GM12878 (cell line): Measurements from ENCODE around the gene PHPT1. TPM values are rescaled to one million over a fixed set of nuclear protein-coding genes. Genes with fewer than 3 reads are reported as not detected.

Experiments
- ATAC-seq: fragments of 200-7000 bp; cut with Tn5 transposase; 3 replicates; pipeline ENCODE4 v1.9.1; 2020; ENCODE audit warnings: mild to moderate bottlenecking, moderate library complexity
- BruUV-seq: library from RNA; stranded (reverse); fragments of 400-500 nt; replicated peaks from 2 replicates; lab custom pipeline; 2021; lab: Mats Ljungman, UMichigan
- CTCF ChIA-PET: fragments of 300-600 bp; sonication (Branson Sonifier 250); formaldehyde crosslinking; extraction: SDS; loops from one replicate; lab custom pipeline; 2021; ENCODE audit warnings: inconsistent platforms; lab: Yijun Ruan, JAX
- POLR2A ChIA-PET: fragments of 350-600 bp; formaldehyde crosslinking; extraction: SDS; loops from one replicate; lab custom pipeline; 2021; ENCODE audit warnings: inconsistent platforms; lab: Charles Lee
- RAD21 ChIA-PET: fragments of 300-600 bp; sonication (Branson Sonifier 250); formaldehyde crosslinking; loops from one replicate; lab custom pipeline; 2023; ENCODE audit warnings: antibody characterized with exemption; ENCODE audit not compliant: unreplicated experiment; lab: Charles Lee
- SMC1A ChIA-PET: fragments of 300-600 bp; sonication (Branson Sonifier 250); formaldehyde crosslinking; loops from one replicate; lab custom pipeline; 2023; ENCODE audit not compliant: unreplicated experiment, uncharacterized antibody; lab: Charles Lee
- DNase-seq: peaks from one replicate; pipeline ENCODE4 v3.0.0-alpha.2; 2011; ENCODE audit warnings: low read depth, low spot score
- FAIRE-seq: peaks from 3 replicates; lab custom pipeline; 2011; peaks lifted over from hg19 to GRCh38; lab: Jason Lieb, UNC
- H2AFZ ChIP-seq: 2 replicates; pipeline ENCODE4 v1.6.0; 2011; ENCODE audit warnings: low read depth, low read length, control low read depth; ENCODE audit not compliant: control insufficient read depth
- H3K27ac ChIP-seq: 2 replicates; pipeline ENCODE4 v1.5.1; 2011; ENCODE audit warnings: control low read depth; ENCODE audit not compliant: control insufficient read depth, insufficient read depth
- H3K27me3 ChIP-seq, 2 experiments: replicated peaks in 1 of 2; 2 replicates each; pipeline versions ENCODE4 v1.6.0 to v1.6.1; 2011; ENCODE audit warnings: low read length in 1 of 2; ENCODE audit not compliant: control insufficient read depth in 2 of 2, insufficient read depth in 2 of 2
- H3K36me3 ChIP-seq, 2 experiments: 2 replicates each; pipeline ENCODE4 v1.5.1; 2011; ENCODE audit warnings: low read length in 1 of 2; ENCODE audit not compliant: control insufficient read depth in 2 of 2, insufficient read depth in 2 of 2
- H3K4me1 ChIP-seq: 2 replicates; pipeline ENCODE4 v1.6.1; 2011; ENCODE audit warnings: mild to moderate bottlenecking, low read length, moderate library complexity, mixed read lengths; ENCODE audit not compliant: control insufficient read depth, insufficient read depth
- H3K4me2 ChIP-seq: 2 replicates; pipeline ENCODE4 v1.6.0; 2011; ENCODE audit warnings: control low read depth; ENCODE audit not compliant: control insufficient read depth, insufficient read depth
- H3K4me3 ChIP-seq: fragments of 200-600 bp; sonication (generic); 2 replicates; pipeline ENCODE4 v1.5.1; 2016
- H3K79me2 ChIP-seq: 2 replicates; pipeline ENCODE4 v1.6.0; 2011; ENCODE audit warnings: low read length; ENCODE audit not compliant: control insufficient read depth, insufficient read depth
- H3K9ac ChIP-seq: 2 replicates; pipeline ENCODE4 v1.8.0; 2011; ENCODE audit warnings: low read length, control low read depth, mixed read lengths; ENCODE audit not compliant: control insufficient read depth, insufficient read depth
- H3K9me3 ChIP-seq: replicated peaks from 3 replicates; pipeline ENCODE4 v1.5.1; 2011; ENCODE audit warnings: mild to moderate bottlenecking, low read length; ENCODE audit not compliant: control insufficient read depth, insufficient read depth
- H4K20me1 ChIP-seq: 2 replicates; pipeline ENCODE4 v1.6.0; 2011; ENCODE audit not compliant: control insufficient read depth, insufficient read depth
- BHLHE40 ChIP-seq, 2 experiments: fragments of 450-650 bp in 1 of 2; IDR thresholded peaks; 2 replicates each; pipeline ENCODE4 v1.6.1; 2011 to 2017; ENCODE audit warnings: low read depth in 2 of 2, borderline replicate concordance in 1 of 2, improper control_type of control experiment in 1 of 2, low read length in 1 of 2, mild to moderate bottlenecking in 1 of 2
- DPF2 ChIP-seq: fragments of 450-650 bp; IDR thresholded peaks from 2 replicates; pipeline ENCODE4 v1.6.1; 2017; ENCODE audit warnings: mild to moderate bottlenecking
- FOS ChIP-seq: IDR thresholded peaks from 3 replicates; pipeline ENCODE4 v1.6.1; 2011; ENCODE audit warnings: borderline replicate concordance; ENCODE audit not compliant: insufficient read length; ENCODE audit errors: extremely low read depth
- HDGF ChIP-seq: fragments of 450-650 bp; IDR thresholded peaks from 2 replicates; pipeline ENCODE4 v1.6.1; 2016; ENCODE audit warnings: antibody characterized with exemption
- MEF2A ChIP-seq: IDR thresholded peaks from 2 replicates; pipeline ENCODE4 v1.6.1; 2011; ENCODE audit warnings: low read depth, mild to moderate bottlenecking, low read length, moderate library complexity; ENCODE audit not compliant: insufficient read depth
- RBBP5 ChIP-seq: fragments of 200-600 bp; sonication (generic); conservative IDR thresholded peaks from 2 replicates; pipeline ENCODE4 v1.6.1; 2016
- SIN3A ChIP-seq: IDR thresholded peaks from 2 replicates; pipeline ENCODE4 v1.6.1; 2012; ENCODE audit warnings: low read depth, low read length, improper control_type of control experiment
- SPI1 ChIP-seq: IDR thresholded peaks from 2 replicates; pipeline ENCODE4 v1.6.1; 2011; ENCODE audit warnings: low read depth, mild to moderate bottlenecking, low read length, moderate library complexity, borderline replicate concordance; ENCODE audit not compliant: insufficient read depth
- SRF ChIP-seq, 2 experiments: IDR thresholded peaks; 2 replicates each; pipeline ENCODE4 v1.6.1; 2011; ENCODE audit warnings: low read depth in 2 of 2, low read length in 2 of 2, mild to moderate bottlenecking in 1 of 2, moderate library complexity in 1 of 2
- TCF12 ChIP-seq: IDR thresholded peaks from 2 replicates; pipeline ENCODE4 v1.6.1; 2011; ENCODE audit warnings: low read depth, mild to moderate bottlenecking, low read length
- TCF3 ChIP-seq: IDR thresholded peaks from 2 replicates; pipeline ENCODE4 v1.6.1; 2012; ENCODE audit warnings: low read depth, mild to moderate bottlenecking, low read length, borderline replicate concordance; ENCODE audit not compliant: insufficient read depth
- ZBED1 ChIP-seq: IDR thresholded peaks from 2 replicates; pipeline ENCODE4 v1.6.1; 2016; ENCODE audit warnings: borderline replicate concordance
- WGBS: methylation state at CpG from one replicate; pipeline ENCODE4 v1.1.6; 2016; ENCODE audit warnings: low lambda C conversion rate; ENCODE audit not compliant: insufficient replicate concordance, insufficient coverage; ENCODE audit errors: missing lambda C conversion rate; 5-methylcytosine and 5-hydroxymethylcytosine counted together
- in situ Hi-C: fragments of 300-500 bp; cut with MboI; formaldehyde crosslinking; loops from 9 replicates; pipeline ENCODE4 v1.14.3; 2018; ENCODE audit warnings: mixed read lengths
- intact Hi-C: fragments of 100-400 bp; cut with micrococcal nuclease; formaldehyde crosslinking; loops from one replicate; pipeline ENCODE4 v1.14.2; 2022; ENCODE audit not compliant: unreplicated experiment
- polyA plus RNA-seq, 11 experiments: library from polyadenylated mRNA; depleted of rRNA in 4 of 11; unstranded in 6 of 11; stranded (reverse) in 5 of 11; fragments of >200 nt; fragmentation: Nextera tagmentation in 4 of 11; fragmentation: Illumina TruSeq in 1 of 11; extraction: Ambion mirVana in 4 of 11; extraction: Trizol in 1 of 11; gene quantifications; 1 replicate in 1 of 11; 2 replicates in 10 of 11; pipeline versions ENCODE4 v1.2.1 to v1.2.3, GENCODE V29; 2011 to 2016; ENCODE audit warnings: inconsistent platforms in 2 of 11, missing spikeins in 2 of 11, low read depth in 1 of 11
- total RNA-seq, 4 experiments: library from RNA; depleted of rRNA in 3 of 4; stranded (reverse); fragments of >200 nt in 3 of 4; fragmentation: Illumina TruSeq in 1 of 4; extraction: Trizol in 1 of 4; gene quantifications; 2 replicates each; pipeline versions ENCODE4 v1.2.1 to v1.2.3, GENCODE V29; 2013 to 2021
- TF ChIP-seq, protein P1 (sequence below): fragments of 450-650 bp; formaldehyde crosslinking; IDR thresholded peaks from 2 replicates; pipeline ENCODE4 v1.5.0; 2022; ENCODE audit warnings: mild to moderate bottlenecking, missing genetic modification characterization
- TF ChIP-seq, protein P2 (sequence below): fragments of 450-650 bp; IDR thresholded peaks from 2 replicates; pipeline ENCODE4 v1.6.1; 2018; ENCODE audit warnings: mild to moderate bottlenecking, low read depth, moderate library complexity; ENCODE audit not compliant: partially characterized antibody

Gene PHPT1
- total and polyA plus RNA-seq, 10 of the 15 experiments (the other 5 are each of a cell fraction or from before 2014, with no cell fraction given) = 56.2 to 323 (median 140) TPM

GRCh38 chr9:136803551-136804508, 45.4 kb upstream of the PHPT1 start (continued):
- TF ChIP-seq MEF2A = no peak
- TF ChIP-seq RBBP5 = no peak

DNA sequence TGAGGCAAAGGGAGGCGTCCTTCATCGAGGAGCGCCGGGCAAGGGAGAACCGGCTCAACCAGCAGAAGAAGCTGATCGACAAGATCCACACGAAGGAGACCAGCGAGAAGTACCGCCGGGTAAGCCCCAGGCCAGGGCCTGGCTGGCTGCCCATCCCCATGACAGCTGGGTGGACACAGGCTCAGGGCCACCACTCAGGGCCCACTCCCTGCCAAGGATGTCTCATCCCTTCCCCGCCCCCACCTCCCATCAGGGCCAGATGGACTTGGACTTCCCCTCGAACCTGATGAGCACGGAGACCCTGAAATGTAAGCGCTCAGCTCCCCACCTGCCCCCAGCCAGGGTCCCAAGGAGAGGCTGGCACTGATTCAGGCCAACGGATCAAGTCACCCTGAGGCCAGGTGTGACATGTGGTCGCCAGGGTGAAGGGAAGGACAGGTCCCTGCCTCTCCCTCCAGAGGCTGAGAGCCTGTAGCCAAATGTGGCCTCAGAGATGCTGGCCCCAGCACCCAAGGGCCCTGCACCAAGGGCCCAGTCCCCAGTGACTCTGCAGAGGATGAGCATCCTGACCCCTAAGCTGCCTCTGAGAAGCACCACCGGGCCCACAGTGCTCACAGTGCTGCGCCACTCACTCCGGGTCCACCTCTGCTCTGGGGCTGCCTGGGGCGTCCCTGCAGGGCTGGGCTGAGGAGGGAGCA, 44.6 kb upstream of the PHPT1 start:
- Histone ChIP-seq H3K9ac (no peak overlapping the region), H3K4me2 (no peak overlapping the region), H3K4me3 (no peak overlapping the region), H2AFZ (no peak overlapping the region), H3K27ac (no peak overlapping the region), H3K4me1 (peaks cover 14% of the 10 kb centered on the region), H3K79me2 (peaks cover 21% of the 10 kb centered on the region), H3K27me3 (no peaks in the 10 kb centered on the region), H3K9me3 (no peaks in the 10 kb centered on the region), H4K20me1 (no peaks in the 10 kb centered on the region), H3K36me3 (no peaks in the 10 kb centered on the region; a peak in 1 of 4 replicates)
- no peak for FAIRE-seq
- POLR2A ChIA-PET = interaction anchor here (1.1 kb wide), 1 partner anchor 13 kb away, joined by 4 read pairs; no protein-coding TSS in a partner anchor
- intact Hi-C loops = loop anchor here (10.0 kb wide), 1 partner anchor 80 kb away; the partner anchor contains the start of gene TRAF2
- SMC1A ChIA-PET = no interaction called here
- no TSS peak for BruUV-seq
- CTCF ChIA-PET = interaction anchor here (3.2 to 4.4 kb wide), 2 partner anchors 12 to 230 kb away, joined by 13 to 15 read pairs; no protein-coding TSS in a partner anchor
- RAD21 ChIA-PET = no interaction called here
- WGBS = 94% methylated on average over 20 of the region's 20 CpGs
- no peak for ATAC-seq
- no peak for DNase-seq
- in situ Hi-C loops = no loop called here
- TF ChIP-seq SPI1 (no peak), SRF (IDR thresholded peaks at IDR 0.05; ENCODE audit: low read depth in 2 of 2, low read length in 2 of 2) (no peak), HDGF (no peak), TCF3 (no peak), ZBED1 (no peak), SIN3A (no peak), TCF12 (no peak), DPF2 (no peak), BHLHE40 (IDR thresholded peaks at IDR 0.05; ENCODE audit: borderline replicate concordance in 1 of 2, low read depth in 2 of 2, low read length in 1 of 2) (no peak), FOS (no peak)
- TF ChIP-seq, protein P1, sequence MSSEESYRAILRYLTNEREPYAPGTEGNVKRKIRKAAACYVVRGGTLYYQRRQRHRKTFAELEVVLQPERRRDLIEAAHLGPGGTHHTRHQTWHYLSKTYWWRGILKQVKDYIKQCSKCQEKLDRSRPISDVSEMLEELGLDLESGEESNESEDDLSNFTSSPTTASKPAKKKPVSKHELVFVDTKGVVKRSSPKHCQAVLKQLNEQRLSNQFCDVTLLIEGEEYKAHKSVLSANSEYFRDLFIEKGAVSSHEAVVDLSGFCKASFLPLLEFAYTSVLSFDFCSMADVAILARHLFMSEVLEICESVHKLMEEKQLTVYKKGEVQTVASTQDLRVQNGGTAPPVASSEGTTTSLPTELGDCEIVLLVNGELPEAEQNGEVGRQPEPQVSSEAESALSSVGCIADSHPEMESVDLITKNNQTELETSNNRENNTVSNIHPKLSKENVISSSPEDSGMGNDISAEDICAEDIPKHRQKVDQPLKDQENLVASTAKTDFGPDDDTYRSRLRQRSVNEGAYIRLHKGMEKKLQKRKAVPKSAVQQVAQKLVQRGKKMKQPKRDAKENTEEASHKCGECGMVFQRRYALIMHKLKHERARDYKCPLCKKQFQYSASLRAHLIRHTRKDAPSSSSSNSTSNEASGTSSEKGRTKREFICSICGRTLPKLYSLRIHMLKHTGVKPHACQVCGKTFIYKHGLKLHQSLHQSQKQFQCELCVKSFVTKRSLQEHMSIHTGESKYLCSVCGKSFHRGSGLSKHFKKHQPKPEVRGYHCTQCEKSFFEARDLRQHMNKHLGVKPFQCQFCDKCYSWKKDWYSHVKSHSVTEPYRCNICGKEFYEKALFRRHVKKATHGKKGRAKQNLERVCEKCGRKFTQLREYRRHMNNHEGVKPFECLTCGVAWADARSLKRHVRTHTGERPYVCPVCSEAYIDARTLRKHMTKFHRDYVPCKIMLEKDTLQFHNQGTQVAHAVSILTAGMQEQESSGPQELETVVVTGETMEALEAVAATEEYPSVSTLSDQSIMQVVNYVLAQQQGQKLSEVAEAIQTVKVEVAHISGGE (CRISPR knock-in tag) = no peak
- TF ChIP-seq, protein P2, sequence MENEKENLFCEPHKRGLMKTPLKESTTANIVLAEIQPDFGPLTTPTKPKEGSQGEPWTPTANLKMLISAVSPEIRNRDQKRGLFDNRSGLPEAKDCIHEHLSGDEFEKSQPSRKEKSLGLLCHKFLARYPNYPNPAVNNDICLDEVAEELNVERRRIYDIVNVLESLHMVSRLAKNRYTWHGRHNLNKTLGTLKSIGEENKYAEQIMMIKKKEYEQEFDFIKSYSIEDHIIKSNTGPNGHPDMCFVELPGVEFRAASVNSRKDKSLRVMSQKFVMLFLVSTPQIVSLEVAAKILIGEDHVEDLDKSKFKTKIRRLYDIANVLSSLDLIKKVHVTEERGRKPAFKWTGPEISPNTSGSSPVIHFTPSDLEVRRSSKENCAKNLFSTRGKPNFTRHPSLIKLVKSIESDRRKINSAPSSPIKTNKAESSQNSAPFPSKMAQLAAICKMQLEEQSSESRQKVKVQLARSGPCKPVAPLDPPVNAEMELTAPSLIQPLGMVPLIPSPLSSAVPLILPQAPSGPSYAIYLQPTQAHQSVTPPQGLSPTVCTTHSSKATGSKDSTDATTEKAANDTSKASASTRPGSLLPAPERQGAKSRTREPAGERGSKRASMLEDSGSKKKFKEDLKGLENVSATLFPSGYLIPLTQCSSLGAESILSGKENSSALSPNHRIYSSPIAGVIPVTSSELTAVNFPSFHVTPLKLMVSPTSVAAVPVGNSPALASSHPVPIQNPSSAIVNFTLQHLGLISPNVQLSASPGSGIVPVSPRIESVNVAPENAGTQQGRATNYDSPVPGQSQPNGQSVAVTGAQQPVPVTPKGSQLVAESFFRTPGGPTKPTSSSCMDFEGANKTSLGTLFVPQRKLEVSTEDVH = no peak
